IMR-90 (cell line): ENCODE results near the gene STXBP6. TPM values are rescaled to one million over a fixed set of nuclear protein-coding genes. Genes with fewer than 3 reads are reported as not detected.

Experiments used
- ATAC-seq: fragments of 200-7000 bp; cut with Tn5 transposase; 2 replicates; pipeline ENCODE4 v1.9.1; 2020; ENCODE audit warnings: low read depth, mild to moderate bottlenecking, moderate library complexity
- BruUV-seq: library from RNA; stranded (reverse); fragments of 400-500 nt; replicated peaks from 2 replicates; lab custom pipeline; 2021; lab: Mats Ljungman, UMichigan
- CTCF ChIA-PET: fragments of 300-600 bp; formaldehyde crosslinking; extraction: SDS; loops from one replicate; lab custom pipeline; 2021; ENCODE audit warnings: antibody characterized with exemption; lab: Yijun Ruan, JAX
- POLR2A ChIA-PET: fragments of 300-600 bp; sonication (Branson Sonifier 250); formaldehyde crosslinking; loops from one replicate; lab custom pipeline; 2022; ENCODE audit warnings: antibody characterized with exemption; ENCODE audit not compliant: unreplicated experiment; lab: Charles Lee
- DNase-seq: peaks from one replicate; pipeline ENCODE4 v3.0.0; 2013
- H2AFZ ChIP-seq: replicated peaks from 2 replicates; pipeline ENCODE3; 2013; ENCODE audit warnings: low read length, mild to moderate bottlenecking; ENCODE audit not compliant: poor library complexity
- H2AK5ac ChIP-seq: 2 replicates; pipeline ENCODE4 v1.6.1; 2013; ENCODE audit warnings: low read depth, low read length, inconsistent platforms
- H2AK9ac ChIP-seq: replicated peaks from 2 replicates; pipeline ENCODE3; 2013; ENCODE audit warnings: mild to moderate bottlenecking, low read depth, low read length, moderate library complexity; ENCODE audit not compliant: poor library complexity
- H2BK120ac ChIP-seq: 2 replicates; pipeline ENCODE4 v1.6.1; 2013; ENCODE audit warnings: low read depth, low read length, inconsistent platforms
- H2BK15ac ChIP-seq: 3 replicates; pipeline ENCODE4 v1.6.1; 2013; ENCODE audit warnings: low read depth, low read length, inconsistent platforms
- H2BK20ac ChIP-seq: 2 replicates; pipeline ENCODE4 v1.6.1; 2013; ENCODE audit warnings: low read depth, mild to moderate bottlenecking, inconsistent platforms, low read length, moderate library complexity
- H2BK5ac ChIP-seq: 2 replicates; pipeline ENCODE4 v1.6.1; 2013; ENCODE audit warnings: mild to moderate bottlenecking, low read depth, low read length, inconsistent platforms; ENCODE audit not compliant: poor library complexity, severe bottlenecking
- H3K14ac ChIP-seq: replicated peaks from 2 replicates; pipeline ENCODE4 v1.6.1; 2013; ENCODE audit warnings: low read depth, low read length, inconsistent platforms
- H3K18ac ChIP-seq: 2 replicates; pipeline ENCODE4 v1.6.1; 2013; ENCODE audit warnings: low read depth, low read length, control low read depth
- H3K23ac ChIP-seq: 2 replicates; pipeline ENCODE4 v1.6.1; 2013; ENCODE audit warnings: low read depth, low read length, inconsistent platforms
- H3K27ac ChIP-seq: 2 replicates; pipeline ENCODE4 v1.5.1; 2013; ENCODE audit warnings: mild to moderate bottlenecking, control low read depth, low read length; ENCODE audit not compliant: insufficient read depth
- H3K27me3 ChIP-seq: 2 replicates; pipeline ENCODE4 v1.6.1; 2013; ENCODE audit warnings: low read length; ENCODE audit not compliant: control insufficient read depth, insufficient read depth
- H3K36me3 ChIP-seq: 2 replicates; pipeline ENCODE4 v1.6.1; 2013; ENCODE audit warnings: low read length, mixed read lengths; ENCODE audit not compliant: control insufficient read depth, insufficient read depth
- H3K4ac ChIP-seq: 2 replicates; pipeline ENCODE4 v1.6.1; 2013; ENCODE audit warnings: low read depth, low read length, inconsistent platforms
- H3K4me1 ChIP-seq: 2 replicates; pipeline ENCODE4 v1.6.1; 2013; ENCODE audit warnings: low read length, mixed read lengths; ENCODE audit not compliant: control insufficient read depth, insufficient read depth
- H3K4me2 ChIP-seq: 2 replicates; pipeline ENCODE4 v1.6.1; 2013; ENCODE audit warnings: low read depth, mild to moderate bottlenecking, control low read depth, low read length, moderate library complexity
- H3K4me3 ChIP-seq: 2 replicates; pipeline ENCODE4 v1.5.1; 2013; ENCODE audit warnings: low read depth, mild to moderate bottlenecking, control low read depth, low read length, moderate library complexity; ENCODE audit not compliant: insufficient read depth
- H3K56ac ChIP-seq: 2 replicates; pipeline ENCODE4 v1.6.1; 2013; ENCODE audit warnings: low read length, inconsistent platforms; ENCODE audit not compliant: insufficient read depth; ENCODE audit errors: extremely low read depth
- H3K79me1 ChIP-seq, 2 experiments: 2 replicates each; pipeline ENCODE4 v1.6.1; 2013; ENCODE audit warnings: low read length in 2 of 2, inconsistent platforms in 1 of 2, low read depth in 1 of 2
- H3K9ac ChIP-seq: 2 replicates; pipeline ENCODE4 v1.6.1; 2013; ENCODE audit warnings: low read depth, low read length, control low read depth
- H3K9me1 ChIP-seq: 2 replicates; pipeline ENCODE4 v1.6.1; 2013; ENCODE audit warnings: low read length, inconsistent platforms; ENCODE audit not compliant: insufficient read depth
- H3K9me3 ChIP-seq: 2 replicates; pipeline ENCODE4 v1.6.1; 2013; ENCODE audit warnings: low read length; ENCODE audit not compliant: control insufficient read depth, insufficient read depth
- H4K20me1 ChIP-seq: 2 replicates; pipeline ENCODE4 v1.6.1; 2013; ENCODE audit warnings: low read length, inconsistent platforms; ENCODE audit not compliant: insufficient read depth
- H4K5ac ChIP-seq: 2 replicates; pipeline ENCODE4 v1.6.1; 2013; ENCODE audit warnings: mild to moderate bottlenecking, low read depth, low read length, control low read depth
- H4K8ac ChIP-seq, 2 experiments: 2 replicates each; pipeline ENCODE4 v1.6.1; 2013; ENCODE audit warnings: low read depth in 2 of 2, low read length in 2 of 2, control low read depth in 1 of 2, inconsistent platforms in 1 of 2
- H4K91ac ChIP-seq: 2 replicates; pipeline ENCODE4 v1.6.1; 2013; ENCODE audit warnings: low read depth, low read length, inconsistent platforms; ENCODE audit not compliant: insufficient read depth
- BHLHE40 ChIP-seq: fragments of 150-350 bp; IDR thresholded peaks from 2 replicates; pipeline ENCODE4 v1.6.1; 2016; ENCODE audit warnings: mild to moderate bottlenecking, low read depth, low read length
- CEBPB ChIP-seq: IDR thresholded peaks from 2 replicates; pipeline ENCODE4 v1.6.1; 2012; ENCODE audit warnings: low read depth, low read length, improper control_type of control experiment
- CHD1 ChIP-seq: IDR thresholded peaks from 2 replicates; pipeline ENCODE4 v1.6.1; 2012; ENCODE audit warnings: low read depth, low read length, improper control_type of control experiment
- CTCF ChIP-seq: conservative IDR thresholded peaks from 2 replicates; pipeline ENCODE4 v1.5.1; 2012; ENCODE audit warnings: mild to moderate bottlenecking, low read depth, low read length, improper control_type of control experiment
- ELK1 ChIP-seq: fragments of 150-350 bp; IDR thresholded peaks from 2 replicates; pipeline ENCODE4 v1.6.1; 2016; ENCODE audit warnings: low read depth, mild to moderate bottlenecking, low read length, moderate library complexity, borderline replicate concordance
- FOS ChIP-seq: fragments of 150-350 bp; IDR thresholded peaks from 2 replicates; pipeline ENCODE4 v1.6.1; 2016; ENCODE audit warnings: low read depth, low read length
- MAFK ChIP-seq: IDR thresholded peaks from 2 replicates; pipeline ENCODE4 v1.6.1; 2012; ENCODE audit warnings: low read depth, low read length, improper control_type of control experiment
- MAZ ChIP-seq: IDR thresholded peaks from 2 replicates; pipeline ENCODE4 v1.6.1; 2012; ENCODE audit warnings: low read depth, mild to moderate bottlenecking, low read length, improper control_type of control experiment, moderate library complexity, borderline replicate concordance
- MXI1 ChIP-seq: IDR thresholded peaks from 2 replicates; pipeline ENCODE4 v1.6.1; 2012; ENCODE audit warnings: low read depth, mild to moderate bottlenecking, low read length, moderate library complexity, borderline replicate concordance
- NFE2L2 ChIP-seq: fragments of 150-350 bp; IDR thresholded peaks from 2 replicates; pipeline ENCODE4 v1.6.1; 2016; ENCODE audit warnings: low read depth, mild to moderate bottlenecking, low read length
- POLR2A ChIP-seq: IDR thresholded peaks from 2 replicates; pipeline ENCODE4 v1.6.1; 2012; ENCODE audit warnings: mild to moderate bottlenecking, low read depth, low read length
- RAD21 ChIP-seq: IDR thresholded peaks from 2 replicates; pipeline ENCODE4 v1.6.1; 2012; ENCODE audit warnings: low read length, improper control_type of control experiment
- RCOR1 ChIP-seq: IDR thresholded peaks from 2 replicates; pipeline ENCODE4 v1.6.1; 2012; ENCODE audit warnings: mild to moderate bottlenecking, low read length, improper control_type of control experiment; ENCODE audit not compliant: insufficient replicate concordance
- RFX5 ChIP-seq: IDR thresholded peaks from 2 replicates; pipeline ENCODE4 v1.8.0; 2012; ENCODE audit warnings: low read depth, mild to moderate bottlenecking, low read length, moderate library complexity
- SMC3 ChIP-seq: fragments of 150-350 bp; IDR thresholded peaks from 2 replicates; pipeline ENCODE4 v1.6.1; 2016; ENCODE audit warnings: low read depth, mild to moderate bottlenecking, antibody characterized with exemption, low read length, moderate library complexity
- USF2 ChIP-seq: fragments of 150-350 bp; IDR thresholded peaks from 2 replicates; pipeline ENCODE4 v1.6.1; 2017; ENCODE audit warnings: mild to moderate bottlenecking, antibody characterized with exemption, low read length, low read depth
- WGBS, 2 experiments: methylation state at CpG; one replicate each; pipeline versions ENCODE4 v1.1.5 to v1.1.7; 2013; ENCODE audit warnings: missing lambda C conversion rate in 2 of 2; ENCODE audit not compliant: insufficient read length in 1 of 2; ENCODE audit errors: extremely low coverage in 2 of 2; 5-methylcytosine and 5-hydroxymethylcytosine counted together
- dilution Hi-C: fragments of 300-500 bp; cut with HindIII; formaldehyde crosslinking; loops from one replicate; pipeline ENCODE4 v1.14.3; 2018; ENCODE audit warnings: low sequenced_read_pairs; ENCODE audit not compliant: unreplicated experiment
- in situ Hi-C: fragments of 300-500 bp; cut with MboI; formaldehyde crosslinking; loops from 3 replicates; pipeline ENCODE4 v1.14.3; 2019; ENCODE audit warnings: low sequenced_read_pairs, inconsistent platforms, mixed read lengths
- intact Hi-C: fragments of 100-400 bp; cut with micrococcal nuclease; formaldehyde crosslinking; loops from 2 replicates; pipeline ENCODE4 v1.10.0; 2022
- polyA plus RNA-seq, 3 experiments: library from polyadenylated mRNA; depleted of rRNA; stranded (reverse); fragments of >200 nt; gene quantifications; 2 replicates each; pipeline ENCODE4 v1.2.3, GENCODE V29; 2012; ENCODE audit warnings: low replicate concordance in 1 of 3
- total RNA-seq: library from RNA; depleted of rRNA; stranded (reverse); fragments of >200 nt; gene quantifications from 2 replicates; pipeline ENCODE4 v1.2.3, GENCODE V29; 2012

STXBP6 gene
- total and polyA plus RNA-seq, 2 of the 4 experiments (the other 2 are of a cell fraction) = 14.2 to 14.3 TPM

- Histone ChIP-seq H3K14ac (no peak overlapping the region), H2AFZ (no peak overlapping the region), H2BK5ac (no peak overlapping the region), H3K4me1 (peaks cover 7% of the 10 kb centered on the region), H3K27ac (no peak overlapping the region), H3K27me3 (no peaks in the 10 kb centered on the region), H3K18ac (no peak overlapping the region), H4K5ac (no peak overlapping the region), H3K79me1 (no peaks in the 10 kb centered on the region), H3K9me1 (peaks cover 4% of the 10 kb centered on the region; the same call in 1 of the 2 replicates), H3K23ac (no peak overlapping the region), H4K8ac (no peak overlapping the region), H2BK120ac (no peak overlapping the region), H2BK20ac (no peak overlapping the region), H3K4me2 (no peak overlapping the region), H3K4ac (no peak overlapping the region), H3K36me3 (no peaks in the 10 kb centered on the region), H3K9me3 (no peaks in the 10 kb centered on the region), H2AK5ac (no peak overlapping the region), H4K20me1 (no peaks in the 10 kb centered on the region), H3K9ac (no peak overlapping the region), H2AK9ac (no peak overlapping the region), H2BK15ac (no peak overlapping the region), H3K4me3 (no peak overlapping the region), H3K56ac (no peak overlapping the region), H4K91ac (no peak overlapping the region)
- in situ Hi-C loops (no loop called here), intact Hi-C loops (no loop called here), dilution Hi-C loops (no loop called here)
- CTCF ChIA-PET = no interaction called here
- TF ChIP-seq USF2 (no peak), MAFK (no peak), RAD21 (no peak), POLR2A (no peak), CHD1 (no peak), CEBPB (no peak), NFE2L2 (no peak), SMC3 (no peak), MAZ (no peak), RCOR1 (no peak), FOS (no peak), ELK1 (no peak), MXI1 (no peak), RFX5 (no peak), BHLHE40 (no peak), CTCF (no peak)
- DNase-seq = no peak
- no peak for ATAC-seq
- BruUV-seq = no TSS peak
- POLR2A ChIA-PET = no interaction called here
- no CpG with 5 or more reads among the region's 5 CpGs for WGBS, 2 experiments
These were observed 109.6 kb downstream of the STXBP6 start for GRCh38 chr14:24940213-24940783.
